Adipocyte (in vitro differentiated cells): ENCODE measurements around the gene PRSS3.
"Not testable (repeated sequence)": the region's sequence is repeated elsewhere in the genome, so short reads cannot be mapped to it uniquely, and the experiment has no call there.

Source experiments
- DNase-seq: peaks from one replicate; pipeline ENCODE4 v3.0.0-alpha.2; 2015; ENCODE audit warnings: low read depth
- H3K27me3 ChIP-seq: replicated peaks from 2 replicates; pipeline ENCODE4 v1.7.0; 2013; ENCODE audit warnings: mild to moderate bottlenecking, low read length, moderate library complexity; ENCODE audit not compliant: control insufficient read depth, insufficient read depth
- H3K36me3 ChIP-seq: 2 replicates; pipeline ENCODE4 v1.7.0; 2013; ENCODE audit warnings: low read length, mild to moderate bottlenecking, moderate library complexity; ENCODE audit not compliant: control insufficient read depth, insufficient read depth, severe bottlenecking
- H3K4me1 ChIP-seq: 2 replicates; pipeline ENCODE4 v1.7.0; 2013; ENCODE audit warnings: mild to moderate bottlenecking, low read length, moderate library complexity; ENCODE audit not compliant: control insufficient read depth, insufficient read depth
- H3K4me3 ChIP-seq: 2 replicates; pipeline ENCODE4 v1.7.0; 2013; ENCODE audit warnings: mild to moderate bottlenecking, low read length, moderate library complexity
- H3K9ac ChIP-seq: 2 replicates; pipeline ENCODE4 v1.7.0; 2013; ENCODE audit warnings: mild to moderate bottlenecking, low read length, moderate library complexity
- H3K9me3 ChIP-seq: 2 replicates; pipeline ENCODE4 v1.7.0; 2013; ENCODE audit warnings: mild to moderate bottlenecking, low read length, moderate library complexity; ENCODE audit not compliant: control insufficient read depth

PRSS3 gene

GRCh38 chr9:33787839-33788238 lies 7.5 kb upstream of the PRSS3 start:
- Histone ChIP-seq H3K36me3 (no peaks in the 10 kb centered on the region), H3K9ac (no peak overlapping the region), H3K27me3 (no peaks in the 10 kb centered on the region), H3K4me1 (peaks cover under 1% of the 10 kb centered on the region), H3K9me3 (no peaks in the 10 kb centered on the region), H3K4me3 (no peak overlapping the region)
- DNase-seq: no peak

- H3K27me3 ChIP-seq, H3K9me3 ChIP-seq, H3K36me3 ChIP-seq, H3K4me3 ChIP-seq, DNase-seq, H3K4me1 ChIP-seq, H3K9ac ChIP-seq: not testable (repeated sequence)
Measured at GRCh38 chr9:33789429-33789828, 5.9 kb upstream of the PRSS3 start.

- no peak for DNase-seq
Measured at GRCh38 chr9:33791117-33791516, 4.2 kb upstream of the PRSS3 start.

GRCh38 chr9:33793496-33793895 lies 1.9 kb upstream of the PRSS3 start:
- H3K27me3 ChIP-seq, H3K9me3 ChIP-seq, H3K4me1 ChIP-seq, H3K9ac ChIP-seq, H3K36me3 ChIP-seq, DNase-seq, H3K4me3 ChIP-seq: not testable (repeated sequence)

More at GRCh38 chr9:33791117-33791516, 4.2 kb upstream of the PRSS3 start:
- peaks cover 7% of the 10 kb centered on the region for H3K27me3 ChIP-seq
- H3K9ac ChIP-seq: no peak overlapping the region
- no peaks in the 10 kb centered on the region for H3K36me3 ChIP-seq
- no peak overlapping the region for H3K4me3 ChIP-seq
- H3K9me3 ChIP-seq: no peaks in the 10 kb centered on the region
- no peaks in the 10 kb centered on the region for H3K4me1 ChIP-seq

- no peaks in the 10 kb centered on the region for H3K36me3 ChIP-seq
- peaks cover 14% of the 10 kb centered on the region for H3K27me3 ChIP-seq
- H3K4me1 ChIP-seq: no peaks in the 10 kb centered on the region
- no peak overlapping the region for H3K4me3 ChIP-seq
- H3K9me3 ChIP-seq: peaks cover 9% of the 10 kb centered on the region
- DNase-seq: no peak
- no peak overlapping the region for H3K9ac ChIP-seq
Measured at GRCh38 chr9:33794560-33794959, 801 bp upstream of the PRSS3 start.

- Histone ChIP-seq H3K9ac (no peak overlapping the region), H3K4me3 (no peak overlapping the region), H3K4me1 (no peaks in the 10 kb centered on the region), H3K9me3 (peaks cover 9% of the 10 kb centered on the region), H3K36me3 (no peaks in the 10 kb centered on the region), H3K27me3 (peaks cover 14% of the 10 kb centered on the region)
- no peak for DNase-seq
Measured at GRCh38 chr9:33795819-33796218, 458 bp downstream of the PRSS3 start.

- H3K9ac ChIP-seq: not testable (repeated sequence)
Measured at GRCh38 chr9:33796679-33797078, 1.3 kb downstream of the PRSS3 start.

GRCh38 chr9:33797837-33798236 lies 2.5 kb downstream of the PRSS3 start:
- H3K4me3 ChIP-seq: no peak overlapping the region
- H3K27me3 ChIP-seq: peaks cover 16% of the 10 kb centered on the region
- no peaks in the 10 kb centered on the region for H3K36me3 ChIP-seq
- H3K9me3 ChIP-seq: peaks cover 9% of the 10 kb centered on the region
- H3K4me1 ChIP-seq: no peaks in the 10 kb centered on the region
- no peak for DNase-seq
- H3K9ac ChIP-seq: no peak overlapping the region

More at GRCh38 chr9:33796679-33797078, 1.3 kb downstream of the PRSS3 start:
- H3K9me3 ChIP-seq, H3K4me3 ChIP-seq, H3K4me1 ChIP-seq, DNase-seq, H3K36me3 ChIP-seq: not testable (repeated sequence)
- H3K27me3 ChIP-seq: peaks cover 14% of the 10 kb centered on the region

GRCh38 chr9:33798545-33798944 lies 3.2 kb downstream of the PRSS3 start:
- H3K4me3 ChIP-seq: no peak overlapping the region
- H3K36me3 ChIP-seq: no peaks in the 10 kb centered on the region
- H3K9me3 ChIP-seq: peaks cover 9% of the 10 kb centered on the region
- peaks cover 20% of the 10 kb centered on the region for H3K27me3 ChIP-seq
- no peak for DNase-seq
- H3K4me1 ChIP-seq: no peaks in the 10 kb centered on the region
- H3K9ac ChIP-seq: no peak overlapping the region

- Histone ChIP-seq H3K36me3 (no peaks in the 10 kb centered on the region), H3K27me3 (peaks cover 13% of the 10 kb centered on the region), H3K9ac (no peak overlapping the region), H3K9me3 (peaks cover 9% of the 10 kb centered on the region), H3K4me1 (no peaks in the 10 kb centered on the region), H3K4me3 (no peak overlapping the region)
- DNase-seq: no peak
Measured at GRCh38 chr9:33799928-33800704, 4.8 kb downstream of the PRSS3 start.

- Histone ChIP-seq H3K4me3 (no peak overlapping the region), H3K36me3 (no peaks in the 10 kb centered on the region), H3K9me3 (peaks cover 9% of the 10 kb centered on the region), H3K9ac (no peak overlapping the region), H3K27me3 (peaks cover 13% of the 10 kb centered on the region), H3K4me1 (no peaks in the 10 kb centered on the region)
- no peak for DNase-seq
Measured at GRCh38 chr9:33800886-33801285, 5.5 kb downstream of the PRSS3 start.
